ENCODE results near the gene SZRD1. TPM values are rescaled to one million over a fixed set of nuclear protein-coding genes. Genes with fewer than 3 reads are reported as not detected.

SZRD1 gene
- total RNA-seq, 2 donors from 2014 or later, result 54.4 to 81.2 TPM

- H3K9me3 ChIP-seq, result no peaks in the 10 kb centered on the region
- no peak overlapping the region for H3K4me3 ChIP-seq
- no peaks in the 10 kb centered on the region for H3K4me1 ChIP-seq
- H3K27me3 ChIP-seq, result no peaks in the 10 kb centered on the region
- no peak overlapping the region for H3K27ac ChIP-seq
- no peak for TF ChIP-seq CTCF (IDR thresholded peaks at IDR 0.05)
- DNase-seq (ENCODE audit: low spot score), result no peak
- H3K36me3 ChIP-seq, result no peaks in the 10 kb centered on the region
These were observed 42.6 kb downstream of the SZRD1 start for GRCh38 chr1:16409536-16410152.

- TF ChIP-seq CTCF (IDR thresholded peaks at IDR 0.05), result no peak
- DNase-seq (ENCODE audit: low spot score), result no peak
- H3K4me1 ChIP-seq, result no peaks in the 10 kb centered on the region
- H3K4me3 ChIP-seq, result no peak overlapping the region
- no peaks in the 10 kb centered on the region for H3K36me3 ChIP-seq
- H3K27me3 ChIP-seq, result no peaks in the 10 kb centered on the region
- H3K9me3 ChIP-seq, result no peaks in the 10 kb centered on the region
- no peak overlapping the region for H3K27ac ChIP-seq
These were observed 43.8 kb downstream of the SZRD1 start for GRCh38 chr1:16410803-16411202.

- Histone ChIP-seq H3K4me1 (no peaks in the 10 kb centered on the region), H3K27ac (no peak overlapping the region), H3K36me3 (no peaks in the 10 kb centered on the region), H3K27me3 (no peaks in the 10 kb centered on the region), H3K4me3 (no peak overlapping the region), H3K9me3 (no peaks in the 10 kb centered on the region)
- DNase-seq (ENCODE audit: low spot score), result no peak
- no peak for TF ChIP-seq CTCF (IDR thresholded peaks at IDR 0.05)
These were observed 46.1 kb downstream of the SZRD1 start for GRCh38 chr1:16413191-16413590.

GRCh38 chr1:16418823-16419425 lies 51.9 kb downstream of the SZRD1 start:
- no peak for DNase-seq (ENCODE audit: low spot score)

GRCh38 chr1:16420424-16421118 lies 53.5 kb downstream of the SZRD1 start:
- Histone ChIP-seq H3K27ac (no peak overlapping the region), H3K4me3 (no peak overlapping the region), H3K4me1 (no peaks in the 10 kb centered on the region), H3K9me3 (no peaks in the 10 kb centered on the region), H3K27me3 (no peaks in the 10 kb centered on the region), H3K36me3 (no peaks in the 10 kb centered on the region)
- no peak for DNase-seq (ENCODE audit: low spot score)
- TF ChIP-seq CTCF (IDR thresholded peaks at IDR 0.05), result no peak

More at GRCh38 chr1:16418823-16419425, 51.9 kb downstream of the SZRD1 start:
- Histone ChIP-seq H3K27ac (no peak overlapping the region), H3K27me3 (no peaks in the 10 kb centered on the region), H3K36me3 (no peaks in the 10 kb centered on the region), H3K4me1 (no peaks in the 10 kb centered on the region), H3K4me3 (no peak overlapping the region), H3K9me3 (no peaks in the 10 kb centered on the region)
- TF ChIP-seq CTCF (IDR thresholded peaks at IDR 0.05), result no peak
